ENCODE measurements around the gene LIMCH1.

DNA sequence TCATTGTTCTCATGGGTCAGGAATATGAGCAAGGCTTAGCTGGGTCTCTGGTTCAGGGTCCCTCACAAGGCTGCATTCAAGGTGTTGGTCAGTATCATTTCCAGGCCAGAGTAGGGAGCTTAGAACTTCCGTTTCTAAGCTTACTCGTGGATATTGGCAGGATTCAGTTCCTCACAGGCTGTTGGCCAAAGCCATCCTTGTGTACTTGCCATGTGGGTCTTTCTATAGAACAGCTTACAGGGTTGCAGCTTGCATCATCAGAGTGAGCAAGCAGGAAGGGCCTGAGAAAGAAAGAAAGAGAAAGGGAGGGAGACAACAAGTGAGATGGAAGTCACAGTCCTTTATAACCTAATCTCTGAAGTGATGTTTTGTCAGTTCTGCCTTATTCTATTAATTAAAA, 5.1 kb upstream of the LIMCH1 start:
- TF ChIP-seq, protein P1, sequence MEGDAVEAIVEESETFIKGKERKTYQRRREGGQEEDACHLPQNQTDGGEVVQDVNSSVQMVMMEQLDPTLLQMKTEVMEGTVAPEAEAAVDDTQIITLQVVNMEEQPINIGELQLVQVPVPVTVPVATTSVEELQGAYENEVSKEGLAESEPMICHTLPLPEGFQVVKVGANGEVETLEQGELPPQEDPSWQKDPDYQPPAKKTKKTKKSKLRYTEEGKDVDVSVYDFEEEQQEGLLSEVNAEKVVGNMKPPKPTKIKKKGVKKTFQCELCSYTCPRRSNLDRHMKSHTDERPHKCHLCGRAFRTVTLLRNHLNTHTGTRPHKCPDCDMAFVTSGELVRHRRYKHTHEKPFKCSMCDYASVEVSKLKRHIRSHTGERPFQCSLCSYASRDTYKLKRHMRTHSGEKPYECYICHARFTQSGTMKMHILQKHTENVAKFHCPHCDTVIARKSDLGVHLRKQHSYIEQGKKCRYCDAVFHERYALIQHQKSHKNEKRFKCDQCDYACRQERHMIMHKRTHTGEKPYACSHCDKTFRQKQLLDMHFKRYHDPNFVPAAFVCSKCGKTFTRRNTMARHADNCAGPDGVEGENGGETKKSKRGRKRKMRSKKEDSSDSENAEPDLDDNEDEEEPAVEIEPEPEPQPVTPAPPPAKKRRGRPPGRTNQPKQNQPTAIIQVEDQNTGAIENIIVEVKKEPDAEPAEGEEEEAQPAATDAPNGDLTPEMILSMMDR (IDR thresholded peaks at IDR 0.05; ENCODE audit: control extremely low read depth in 1 of 3, insufficient read depth in 1 of 3, low read depth in 1 of 3, low read length in 3 of 3) = no peak
- TF ChIP-seq, protein P2, sequence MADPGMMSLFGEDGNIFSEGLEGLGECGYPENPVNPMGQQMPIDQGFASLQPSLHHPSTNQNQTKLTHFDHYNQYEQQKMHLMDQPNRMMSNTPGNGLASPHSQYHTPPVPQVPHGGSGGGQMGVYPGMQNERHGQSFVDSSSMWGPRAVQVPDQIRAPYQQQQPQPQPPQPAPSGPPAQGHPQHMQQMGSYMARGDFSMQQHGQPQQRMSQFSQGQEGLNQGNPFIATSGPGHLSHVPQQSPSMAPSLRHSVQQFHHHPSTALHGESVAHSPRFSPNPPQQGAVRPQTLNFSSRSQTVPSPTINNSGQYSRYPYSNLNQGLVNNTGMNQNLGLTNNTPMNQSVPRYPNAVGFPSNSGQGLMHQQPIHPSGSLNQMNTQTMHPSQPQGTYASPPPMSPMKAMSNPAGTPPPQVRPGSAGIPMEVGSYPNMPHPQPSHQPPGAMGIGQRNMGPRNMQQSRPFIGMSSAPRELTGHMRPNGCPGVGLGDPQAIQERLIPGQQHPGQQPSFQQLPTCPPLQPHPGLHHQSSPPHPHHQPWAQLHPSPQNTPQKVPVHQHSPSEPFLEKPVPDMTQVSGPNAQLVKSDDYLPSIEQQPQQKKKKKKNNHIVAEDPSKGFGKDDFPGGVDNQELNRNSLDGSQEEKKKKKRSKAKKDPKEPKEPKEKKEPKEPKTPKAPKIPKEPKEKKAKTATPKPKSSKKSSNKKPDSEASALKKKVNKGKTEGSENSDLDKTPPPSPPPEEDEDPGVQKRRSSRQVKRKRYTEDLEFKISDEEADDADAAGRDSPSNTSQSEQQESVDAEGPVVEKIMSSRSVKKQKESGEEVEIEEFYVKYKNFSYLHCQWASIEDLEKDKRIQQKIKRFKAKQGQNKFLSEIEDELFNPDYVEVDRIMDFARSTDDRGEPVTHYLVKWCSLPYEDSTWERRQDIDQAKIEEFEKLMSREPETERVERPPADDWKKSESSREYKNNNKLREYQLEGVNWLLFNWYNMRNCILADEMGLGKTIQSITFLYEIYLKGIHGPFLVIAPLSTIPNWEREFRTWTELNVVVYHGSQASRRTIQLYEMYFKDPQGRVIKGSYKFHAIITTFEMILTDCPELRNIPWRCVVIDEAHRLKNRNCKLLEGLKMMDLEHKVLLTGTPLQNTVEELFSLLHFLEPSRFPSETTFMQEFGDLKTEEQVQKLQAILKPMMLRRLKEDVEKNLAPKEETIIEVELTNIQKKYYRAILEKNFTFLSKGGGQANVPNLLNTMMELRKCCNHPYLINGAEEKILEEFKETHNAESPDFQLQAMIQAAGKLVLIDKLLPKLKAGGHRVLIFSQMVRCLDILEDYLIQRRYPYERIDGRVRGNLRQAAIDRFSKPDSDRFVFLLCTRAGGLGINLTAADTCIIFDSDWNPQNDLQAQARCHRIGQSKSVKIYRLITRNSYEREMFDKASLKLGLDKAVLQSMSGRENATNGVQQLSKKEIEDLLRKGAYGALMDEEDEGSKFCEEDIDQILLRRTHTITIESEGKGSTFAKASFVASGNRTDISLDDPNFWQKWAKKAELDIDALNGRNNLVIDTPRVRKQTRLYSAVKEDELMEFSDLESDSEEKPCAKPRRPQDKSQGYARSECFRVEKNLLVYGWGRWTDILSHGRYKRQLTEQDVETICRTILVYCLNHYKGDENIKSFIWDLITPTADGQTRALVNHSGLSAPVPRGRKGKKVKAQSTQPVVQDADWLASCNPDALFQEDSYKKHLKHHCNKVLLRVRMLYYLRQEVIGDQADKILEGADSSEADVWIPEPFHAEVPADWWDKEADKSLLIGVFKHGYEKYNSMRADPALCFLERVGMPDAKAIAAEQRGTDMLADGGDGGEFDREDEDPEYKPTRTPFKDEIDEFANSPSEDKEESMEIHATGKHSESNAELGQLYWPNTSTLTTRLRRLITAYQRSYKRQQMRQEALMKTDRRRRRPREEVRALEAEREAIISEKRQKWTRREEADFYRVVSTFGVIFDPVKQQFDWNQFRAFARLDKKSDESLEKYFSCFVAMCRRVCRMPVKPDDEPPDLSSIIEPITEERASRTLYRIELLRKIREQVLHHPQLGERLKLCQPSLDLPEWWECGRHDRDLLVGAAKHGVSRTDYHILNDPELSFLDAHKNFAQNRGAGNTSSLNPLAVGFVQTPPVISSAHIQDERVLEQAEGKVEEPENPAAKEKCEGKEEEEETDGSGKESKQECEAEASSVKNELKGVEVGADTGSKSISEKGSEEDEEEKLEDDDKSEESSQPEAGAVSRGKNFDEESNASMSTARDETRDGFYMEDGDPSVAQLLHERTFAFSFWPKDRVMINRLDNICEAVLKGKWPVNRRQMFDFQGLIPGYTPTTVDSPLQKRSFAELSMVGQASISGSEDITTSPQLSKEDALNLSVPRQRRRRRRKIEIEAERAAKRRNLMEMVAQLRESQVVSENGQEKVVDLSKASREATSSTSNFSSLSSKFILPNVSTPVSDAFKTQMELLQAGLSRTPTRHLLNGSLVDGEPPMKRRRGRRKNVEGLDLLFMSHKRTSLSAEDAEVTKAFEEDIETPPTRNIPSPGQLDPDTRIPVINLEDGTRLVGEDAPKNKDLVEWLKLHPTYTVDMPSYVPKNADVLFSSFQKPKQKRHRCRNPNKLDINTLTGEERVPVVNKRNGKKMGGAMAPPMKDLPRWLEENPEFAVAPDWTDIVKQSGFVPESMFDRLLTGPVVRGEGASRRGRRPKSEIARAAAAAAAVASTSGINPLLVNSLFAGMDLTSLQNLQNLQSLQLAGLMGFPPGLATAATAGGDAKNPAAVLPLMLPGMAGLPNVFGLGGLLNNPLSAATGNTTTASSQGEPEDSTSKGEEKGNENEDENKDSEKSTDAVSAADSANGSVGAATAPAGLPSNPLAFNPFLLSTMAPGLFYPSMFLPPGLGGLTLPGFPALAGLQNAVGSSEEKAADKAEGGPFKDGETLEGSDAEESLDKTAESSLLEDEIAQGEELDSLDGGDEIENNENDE (IDR thresholded peaks at IDR 0.05; ENCODE audit: insufficient replicate concordance, low read length) = no peak
- no peak for TF ChIP-seq GABPA (IDR thresholded peaks at IDR 0.05; ENCODE audit: borderline replicate concordance, insufficient read depth, low read length)
- TF ChIP-seq EZH2 (IDR thresholded peaks at IDR 0.05; ENCODE audit: low read depth, low read length, severe bottlenecking) = no peak
- no peak for TF ChIP-seq TBP (IDR thresholded peaks at IDR 0.05; ENCODE audit: low read depth, low read length)
- no peak for TF ChIP-seq TAF1 (IDR thresholded peaks at IDR 0.05; ENCODE audit: low read depth, low read length)
- TF ChIP-seq, protein P3, sequence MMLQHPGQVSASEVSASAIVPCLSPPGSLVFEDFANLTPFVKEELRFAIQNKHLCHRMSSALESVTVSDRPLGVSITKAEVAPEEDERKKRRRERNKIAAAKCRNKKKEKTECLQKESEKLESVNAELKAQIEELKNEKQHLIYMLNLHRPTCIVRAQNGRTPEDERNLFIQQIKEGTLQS (IDR thresholded peaks at IDR 0.05; ENCODE audit: insufficient read depth, low read depth, low read length) = no peak
- no peak for TF ChIP-seq RBBP5 (IDR thresholded peaks at IDR 0.05; ENCODE audit: borderline replicate concordance, low read depth, low read length)
- TF ChIP-seq CBX8 (IDR thresholded peaks at IDR 0.05; ENCODE audit: borderline replicate concordance, low read depth, low read length) = no peak
- no peak for TF ChIP-seq POLR2A (IDR thresholded peaks at IDR 0.05; ENCODE audit: control extremely low read depth in 1 of 2, low read depth in 2 of 2, low read length in 2 of 2)
- no peak for TF ChIP-seq BACH1 (IDR thresholded peaks at IDR 0.05; ENCODE audit: low read length)
